Gastroesophageal sphincter (tissue), 4 donors: ENCODE results near the gene SLC25A20. TPM values are rescaled to one million over a fixed set of nuclear protein-coding genes. Genes with fewer than 3 reads are reported as not detected.
"Not testable (repeated sequence)": the region's sequence is repeated elsewhere in the genome, so short reads cannot be mapped to it uniquely, and the experiment has no call there.

Source experiments
- ATAC-seq: fragments of 150-250 bp; one replicate; pipeline ENCODE4 v1.9.1; 2016; ENCODE audit warnings: mild to moderate bottlenecking, moderate library complexity
- H3K27ac ChIP-seq, 4 donors: fragments of 200-600 bp; sonication (generic) in 3 of 4; 1 replicate in 3 of 4; 2 replicates in 1 of 4; pipeline ENCODE4 v1.5.1; 2016 to 2019
- H3K27me3 ChIP-seq: fragments of 200-600 bp; sonication (generic); one replicate; pipeline ENCODE4 v1.5.1; 2019
- H3K36me3 ChIP-seq, 2 donors: fragments of 200-600 bp; sonication (generic); one replicate each; pipeline ENCODE4 v1.5.1; 2019; ENCODE audit warnings: control low read depth in 1 of 2
- H3K4me1 ChIP-seq, 3 donors: fragments of 200-600 bp; sonication (generic); 1 replicate in 2 of 3; 2 replicates in 1 of 3; pipeline ENCODE4 v1.5.1; 2016 to 2019; ENCODE audit warnings: control low read depth in 2 of 3
- H3K4me3 ChIP-seq, 2 donors: fragments of 200-600 bp; sonication (generic); one replicate each; pipeline ENCODE4 v1.5.1; 2019; ENCODE audit warnings: mild to moderate bottlenecking in 1 of 2, moderate library complexity in 1 of 2
- H3K9me3 ChIP-seq, 3 donors: fragments of 200-600 bp; sonication (generic); one replicate each; pipeline ENCODE4 v1.5.1; 2017 to 2019; ENCODE audit warnings: control low read depth in 2 of 3
- EP300 ChIP-seq: sonication (generic); formaldehyde crosslinking; IDR thresholded peaks from one replicate; pipeline ENCODE4 v1.6.1; 2017; ENCODE audit warnings: antibody characterized with exemption, mild to moderate bottlenecking
- POLR2A ChIP-seq, 2 donors: fragments of 450-650 bp; IDR thresholded peaks; one replicate each; pipeline ENCODE4 v1.6.1; 2017; ENCODE audit warnings: antibody characterized with exemption in 2 of 2, mild to moderate bottlenecking in 2 of 2, moderate library complexity in 1 of 2
- POLR2AphosphoS5 ChIP-seq: sonication (generic); formaldehyde crosslinking; IDR thresholded peaks from one replicate; pipeline ENCODE4 v1.6.1; 2017; ENCODE audit warnings: antibody characterized with exemption
- whole genome bisulfite sequencing, 2 donors: methylation state at CpG; one replicate each; pipeline ENCODE4 v1.1.5; 2018; ENCODE audit warnings: low coverage in 1 of 2; 5-methylcytosine and 5-hydroxymethylcytosine counted together
- total RNA-seq, 4 donors: library from RNA; depleted of rRNA; stranded (reverse); fragments of >200 nt; gene quantifications; one replicate each; pipeline ENCODE4 v1.1.0, GENCODE V29; 2016
- TF ChIP-seq, protein P1 (sequence below), 4 experiments: fragments of 200-600 bp in 2 of 4; fragments of 450-650 bp in 2 of 4; sonication (generic) in 1 of 4; IDR thresholded peaks; one replicate each; pipeline ENCODE4 v1.5.1; 2017 to 2019; ENCODE audit warnings: antibody characterized with exemption in 4 of 4, mild to moderate bottlenecking in 2 of 4, moderate library complexity in 2 of 4

The SLC25A20 gene
- total RNA-seq, 4 donors from 2014 or later = 19.0 to 47.0 (median 23.9) TPM

DNA sequence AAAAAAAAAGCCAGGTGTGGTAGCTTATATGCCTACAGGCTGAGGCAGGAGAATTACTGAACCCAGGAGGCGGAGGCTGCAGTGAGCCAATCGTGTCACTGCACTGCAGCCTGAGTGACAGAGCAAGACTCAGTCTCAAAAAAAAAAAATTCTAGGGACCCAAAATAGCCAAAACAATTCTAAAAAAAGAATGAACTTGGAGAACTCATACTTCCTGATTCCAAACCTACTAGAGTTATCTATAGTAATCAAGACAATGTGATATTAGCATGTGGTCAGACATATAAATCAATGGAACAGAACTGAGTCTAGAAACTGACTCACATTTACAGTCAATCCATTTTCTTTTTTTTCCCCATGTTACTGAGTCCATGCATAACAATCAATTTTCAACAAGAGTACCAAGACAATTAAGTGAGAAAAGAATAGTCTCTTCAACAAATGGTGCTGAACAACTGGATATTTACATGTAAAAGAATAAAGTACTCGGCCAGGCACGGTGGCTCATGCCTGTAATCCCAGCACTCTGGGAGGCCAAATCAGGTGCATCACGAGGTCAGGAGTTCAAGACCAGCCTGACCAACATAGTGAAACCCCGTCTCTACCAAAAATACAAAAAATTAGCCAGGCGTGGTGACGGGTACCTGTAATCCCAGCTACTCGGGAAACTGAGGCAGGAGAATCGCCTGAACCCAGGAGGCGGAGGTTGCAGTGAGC is 62.9 kb downstream of the SLC25A20 start:
- no peak overlapping the region for H3K4me3 ChIP-seq
- no peak for ATAC-seq
- TF ChIP-seq EP300 (no peak), POLR2AphosphoS5 (no peak), POLR2A (IDR thresholded peaks at IDR 0.05) (no peak)
- TF ChIP-seq, protein P1, sequence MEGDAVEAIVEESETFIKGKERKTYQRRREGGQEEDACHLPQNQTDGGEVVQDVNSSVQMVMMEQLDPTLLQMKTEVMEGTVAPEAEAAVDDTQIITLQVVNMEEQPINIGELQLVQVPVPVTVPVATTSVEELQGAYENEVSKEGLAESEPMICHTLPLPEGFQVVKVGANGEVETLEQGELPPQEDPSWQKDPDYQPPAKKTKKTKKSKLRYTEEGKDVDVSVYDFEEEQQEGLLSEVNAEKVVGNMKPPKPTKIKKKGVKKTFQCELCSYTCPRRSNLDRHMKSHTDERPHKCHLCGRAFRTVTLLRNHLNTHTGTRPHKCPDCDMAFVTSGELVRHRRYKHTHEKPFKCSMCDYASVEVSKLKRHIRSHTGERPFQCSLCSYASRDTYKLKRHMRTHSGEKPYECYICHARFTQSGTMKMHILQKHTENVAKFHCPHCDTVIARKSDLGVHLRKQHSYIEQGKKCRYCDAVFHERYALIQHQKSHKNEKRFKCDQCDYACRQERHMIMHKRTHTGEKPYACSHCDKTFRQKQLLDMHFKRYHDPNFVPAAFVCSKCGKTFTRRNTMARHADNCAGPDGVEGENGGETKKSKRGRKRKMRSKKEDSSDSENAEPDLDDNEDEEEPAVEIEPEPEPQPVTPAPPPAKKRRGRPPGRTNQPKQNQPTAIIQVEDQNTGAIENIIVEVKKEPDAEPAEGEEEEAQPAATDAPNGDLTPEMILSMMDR (IDR thresholded peaks at IDR 0.05) = no peak
- 80 to 84% methylated on average over 5 to 9 of the region's 11 CpGs for WGBS, 2 donors
- no peaks in the 10 kb centered on the region for H3K27me3 ChIP-seq
- no peak overlapping the region for H3K27ac ChIP-seq
- peaks cover 0 to 23% (median 0%) of the 10 kb centered on the region in 3 donors for H3K4me1 ChIP-seq
- H3K36me3 ChIP-seq = peaks cover 0 to 12% of the 10 kb centered on the region in 2 donors
- H3K9me3 ChIP-seq = no peaks in the 10 kb centered on the region

- Histone ChIP-seq H3K27me3 (no peaks in the 10 kb centered on the region), H3K4me3 (no peak overlapping the region), H3K9me3 (no peaks in the 10 kb centered on the region), H3K36me3 (no peaks in the 10 kb centered on the region), H3K27ac (no peak overlapping the region), H3K4me1 (peaks cover 0 to 23% (median 0%) of the 10 kb centered on the region in 3 donors)
- TF ChIP-seq EP300 = no peak
- TF ChIP-seq POLR2AphosphoS5 = no peak
- TF ChIP-seq POLR2A (IDR thresholded peaks at IDR 0.05) = no peak
- TF ChIP-seq, protein P1 (IDR thresholded peaks at IDR 0.05) = no peak
- ATAC-seq = no peak
Observed at GRCh38 chr3:48832684-48833083, 66.0 kb downstream of the SLC25A20 start.

DNA sequence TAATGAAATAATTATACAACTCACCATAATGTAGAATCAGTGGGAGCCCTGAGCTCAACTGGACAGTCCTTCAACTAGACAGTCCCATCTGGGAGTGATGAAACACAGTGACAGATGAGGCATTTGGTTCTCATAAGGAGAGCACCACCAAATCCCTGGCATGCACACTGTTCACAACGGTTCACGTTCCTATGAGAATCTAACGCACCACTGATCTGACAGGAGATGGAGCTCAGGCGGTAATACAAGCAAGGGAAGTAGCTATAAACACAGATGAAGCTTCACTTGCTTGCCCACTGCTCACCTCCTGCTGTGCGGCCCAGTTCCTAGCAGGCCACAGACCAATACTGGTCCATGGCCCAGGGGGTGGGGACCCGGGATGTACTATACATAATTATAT is 68.0 kb downstream of the SLC25A20 start:
- ATAC-seq = no peak

DNA sequence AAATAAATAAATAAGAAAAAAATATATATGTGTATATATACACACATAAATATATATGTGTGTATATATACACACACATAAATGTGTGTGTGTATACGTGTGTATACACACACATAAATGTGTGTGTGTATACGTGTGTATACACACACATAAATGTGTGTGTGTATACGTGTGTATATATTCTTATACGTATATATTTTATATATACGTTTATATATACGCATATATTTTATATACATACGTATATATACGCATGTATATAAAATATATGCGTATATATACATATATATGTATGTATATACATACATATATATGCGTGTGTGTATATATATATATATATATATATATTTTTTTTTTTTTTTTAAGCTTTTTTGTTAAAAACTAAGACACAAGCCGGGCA is 69.2 kb downstream of the SLC25A20 start:
- not testable (repeated sequence) for ATAC-seq, H3K36me3 ChIP-seq, H3K4me3 ChIP-seq, H3K9me3 ChIP-seq, H3K27me3 ChIP-seq, H3K27ac ChIP-seq
- peaks cover 0 to 14% (median 0%) of the 10 kb centered on the region in 3 donors for H3K4me1 ChIP-seq
- WGBS, 2 donors = 82 to 83% methylated on average over 11 of the region's 11 CpGs

More for the DNA sequence above, 68.0 kb downstream of the SLC25A20 start:
- H3K27me3 ChIP-seq = no peaks in the 10 kb centered on the region
- 70 to 82% methylated on average over 4 to 6 of the region's 6 CpGs for WGBS, 2 donors
- no peak overlapping the region for H3K4me3 ChIP-seq
- no peaks in the 10 kb centered on the region for H3K9me3 ChIP-seq
- H3K4me1 ChIP-seq = peaks cover 0 to 20% (median 0%) of the 10 kb centered on the region in 3 donors
- TF ChIP-seq POLR2AphosphoS5 (no peak), EP300 (no peak), POLR2A (IDR thresholded peaks at IDR 0.05) (no peak)
- TF ChIP-seq, protein P1 (IDR thresholded peaks at IDR 0.05) = no peak
- no peak overlapping the region for H3K27ac ChIP-seq
- H3K36me3 ChIP-seq = no peaks in the 10 kb centered on the region

GRCh38 chr3:48827874-48828273 is 70.8 kb downstream of the SLC25A20 start:
- whole genome bisulfite sequencing, 2 donors = 90 to 96% methylated on average over 7 to 10 of the region's 10 CpGs
- not testable (repeated sequence) for H3K27me3 ChIP-seq, H3K9me3 ChIP-seq, H3K4me3 ChIP-seq, H3K36me3 ChIP-seq, ATAC-seq, H3K27ac ChIP-seq
- peaks cover 0 to 13% (median 0%) of the 10 kb centered on the region in 3 donors for H3K4me1 ChIP-seq

DNA sequence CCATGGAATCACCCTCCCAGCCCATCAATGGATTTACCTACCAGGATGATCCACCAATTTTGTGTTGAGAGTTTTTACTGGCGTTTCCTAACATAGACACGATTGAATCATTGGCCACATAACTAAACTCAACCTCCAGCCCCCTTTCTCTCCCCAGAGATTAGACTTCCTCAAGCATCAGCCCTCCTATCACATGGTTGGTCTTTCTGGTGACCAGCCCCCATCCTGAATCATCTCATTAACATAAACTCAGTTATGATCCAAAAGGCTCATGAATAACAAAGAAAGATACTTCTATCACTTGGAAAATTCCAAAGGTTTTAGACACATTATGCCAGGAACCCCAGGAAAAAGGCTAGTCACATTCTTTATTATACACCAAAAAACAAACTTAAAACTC is 72.2 kb downstream of the SLC25A20 start:
- Histone ChIP-seq H3K27me3 (no peaks in the 10 kb centered on the region), H3K9me3 (no peaks in the 10 kb centered on the region), H3K4me3 (no peak overlapping the region), H3K4me1 (peaks cover 0 to 2% (median 0%) of the 10 kb centered on the region in 3 donors), H3K27ac (no peak overlapping the region), H3K36me3 (no peaks in the 10 kb centered on the region)
- WGBS, 2 donors = 58 to 92% methylated on average over 2 of the region's 2 CpGs
- ATAC-seq = no peak
- TF ChIP-seq POLR2AphosphoS5 (no peak), EP300 (no peak), POLR2A (IDR thresholded peaks at IDR 0.05) (no peak)
- TF ChIP-seq, protein P1 (IDR thresholded peaks at IDR 0.05) = no peak
